Fibroblast of pulmonary artery (primary cell): Measurements from ENCODE around the gene FOXP4.
A peak's percentile ranks its signal among the peaks of the same experiment; 100 is the strongest.

ENCODE experiments used
- DNase-seq: peaks from one replicate; pipeline ENCODE4 v3.0.0-alpha.2; 2010; ENCODE audit warnings: low read depth
- H3K4me3 ChIP-seq: replicated peaks from 2 replicates; pipeline ENCODE4 v1.5.1; 2011; ENCODE audit warnings: low read depth, mild to moderate bottlenecking, control low read depth, low read length, moderate library complexity
- TF ChIP-seq, protein P1 (sequence below): IDR thresholded peaks from 2 replicates; pipeline ENCODE4 v1.5.1; 2011; ENCODE audit warnings: mild to moderate bottlenecking, control low read depth, low read length, inconsistent platforms; ENCODE audit errors: missing control alignments

The FOXP4 gene

DNA sequence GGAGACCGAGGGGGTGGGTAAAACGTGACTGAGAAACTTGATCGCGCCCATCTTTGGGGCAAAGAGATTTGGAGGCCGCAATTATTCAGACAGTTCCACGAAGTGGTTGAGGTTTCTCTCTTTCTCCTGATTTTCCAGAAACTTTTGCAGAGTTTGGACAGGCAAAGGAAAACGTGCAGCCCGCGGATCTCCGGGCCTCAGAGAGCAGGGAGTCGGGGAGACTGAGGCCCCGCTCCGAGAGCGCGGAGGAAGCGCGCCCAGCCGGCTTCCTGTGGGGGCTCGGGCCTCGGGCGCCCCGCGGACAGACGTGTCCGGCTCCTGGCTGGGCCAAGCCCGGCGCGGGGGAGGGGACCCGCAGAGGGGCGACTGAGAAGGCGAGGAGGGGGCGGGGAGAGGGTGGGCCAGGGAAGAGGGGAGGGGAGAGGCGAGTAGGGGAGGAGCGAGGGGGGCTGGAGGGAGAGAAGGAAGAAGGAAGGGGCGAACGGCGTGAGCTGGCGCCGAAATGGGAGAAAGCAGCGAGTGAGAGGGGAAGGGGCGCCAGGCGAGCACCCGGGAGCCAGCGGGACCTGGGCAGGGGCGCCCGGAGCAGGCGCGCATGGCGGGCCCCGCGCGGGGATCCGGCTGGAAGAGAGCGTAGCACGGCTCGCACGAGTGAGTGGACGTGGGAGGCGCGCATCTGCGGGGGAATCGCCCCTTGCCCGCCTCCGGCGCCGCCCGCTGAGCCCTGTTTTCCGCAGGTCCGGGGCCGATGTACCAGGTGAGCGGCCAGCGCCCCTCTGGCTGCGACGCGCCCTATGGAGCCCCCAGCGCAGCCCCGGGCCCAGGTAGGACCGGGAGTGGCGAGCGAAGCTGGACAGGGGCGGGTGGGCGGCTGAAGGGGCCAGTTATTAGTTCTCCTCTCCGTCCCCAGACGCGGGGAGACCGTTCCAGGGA lies 92.1 kb downstream of the FOXP4 start, which contains the start of gene MDFI:
Gene MDFI, plus strand, starts transcription at position 467 of the 933 bp plus-strand sequence. Its CDS starts 282 bp downstream, at position 749.
- TF ChIP-seq, protein P1, sequence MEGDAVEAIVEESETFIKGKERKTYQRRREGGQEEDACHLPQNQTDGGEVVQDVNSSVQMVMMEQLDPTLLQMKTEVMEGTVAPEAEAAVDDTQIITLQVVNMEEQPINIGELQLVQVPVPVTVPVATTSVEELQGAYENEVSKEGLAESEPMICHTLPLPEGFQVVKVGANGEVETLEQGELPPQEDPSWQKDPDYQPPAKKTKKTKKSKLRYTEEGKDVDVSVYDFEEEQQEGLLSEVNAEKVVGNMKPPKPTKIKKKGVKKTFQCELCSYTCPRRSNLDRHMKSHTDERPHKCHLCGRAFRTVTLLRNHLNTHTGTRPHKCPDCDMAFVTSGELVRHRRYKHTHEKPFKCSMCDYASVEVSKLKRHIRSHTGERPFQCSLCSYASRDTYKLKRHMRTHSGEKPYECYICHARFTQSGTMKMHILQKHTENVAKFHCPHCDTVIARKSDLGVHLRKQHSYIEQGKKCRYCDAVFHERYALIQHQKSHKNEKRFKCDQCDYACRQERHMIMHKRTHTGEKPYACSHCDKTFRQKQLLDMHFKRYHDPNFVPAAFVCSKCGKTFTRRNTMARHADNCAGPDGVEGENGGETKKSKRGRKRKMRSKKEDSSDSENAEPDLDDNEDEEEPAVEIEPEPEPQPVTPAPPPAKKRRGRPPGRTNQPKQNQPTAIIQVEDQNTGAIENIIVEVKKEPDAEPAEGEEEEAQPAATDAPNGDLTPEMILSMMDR = no peak
- H3K4me3 ChIP-seq = peak within 1 kb of the TSS; percentile 61
- no peak for DNase-seq

DNA sequence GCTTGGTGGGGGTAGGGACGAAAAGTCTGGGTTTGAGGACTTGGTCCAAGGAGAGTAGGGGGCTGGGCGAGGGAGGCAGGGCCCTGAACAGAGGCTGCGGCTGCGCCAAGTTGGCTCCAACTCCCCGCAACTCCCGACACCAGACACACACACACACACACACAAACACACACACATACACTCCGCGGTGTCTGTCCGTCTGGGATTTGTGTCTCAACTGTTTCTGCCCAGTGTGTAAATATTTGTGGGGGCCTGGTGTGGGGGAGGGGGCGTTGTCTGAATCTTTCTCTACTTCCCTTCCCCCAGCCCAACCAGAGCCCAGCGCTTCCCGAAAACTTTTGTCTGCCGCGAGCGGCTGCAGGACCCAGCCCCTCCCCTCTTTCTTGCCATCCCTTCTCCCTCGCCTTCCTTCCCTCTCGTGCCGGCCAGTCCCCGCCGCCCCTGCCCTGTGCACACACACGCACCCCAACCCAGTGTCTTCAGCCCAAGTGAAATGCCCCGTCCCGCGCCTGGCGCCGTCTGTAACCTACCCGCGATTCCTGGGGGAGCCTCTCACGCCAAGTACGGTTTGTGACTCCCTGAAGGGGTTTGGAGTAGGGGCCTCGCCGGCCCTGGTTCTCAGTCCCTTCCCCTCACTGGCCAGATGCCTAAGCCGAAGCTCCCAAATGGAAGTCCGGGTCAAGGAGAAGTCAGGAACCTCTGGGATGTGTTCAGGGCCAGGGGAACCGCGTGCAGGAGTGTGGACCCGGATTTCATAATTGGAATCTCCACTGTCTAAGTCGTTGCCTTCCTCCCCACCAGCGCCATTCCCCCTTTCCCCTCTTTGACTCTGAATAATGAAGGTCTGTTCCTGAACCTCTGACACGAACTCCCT lies 93.0 kb downstream of the FOXP4 start:
- TF ChIP-seq, protein P1 = no peak
- H3K4me3 ChIP-seq = peak overlapping the region; percentile 61
- peak; percentile 63 for DNase-seq

DNA sequence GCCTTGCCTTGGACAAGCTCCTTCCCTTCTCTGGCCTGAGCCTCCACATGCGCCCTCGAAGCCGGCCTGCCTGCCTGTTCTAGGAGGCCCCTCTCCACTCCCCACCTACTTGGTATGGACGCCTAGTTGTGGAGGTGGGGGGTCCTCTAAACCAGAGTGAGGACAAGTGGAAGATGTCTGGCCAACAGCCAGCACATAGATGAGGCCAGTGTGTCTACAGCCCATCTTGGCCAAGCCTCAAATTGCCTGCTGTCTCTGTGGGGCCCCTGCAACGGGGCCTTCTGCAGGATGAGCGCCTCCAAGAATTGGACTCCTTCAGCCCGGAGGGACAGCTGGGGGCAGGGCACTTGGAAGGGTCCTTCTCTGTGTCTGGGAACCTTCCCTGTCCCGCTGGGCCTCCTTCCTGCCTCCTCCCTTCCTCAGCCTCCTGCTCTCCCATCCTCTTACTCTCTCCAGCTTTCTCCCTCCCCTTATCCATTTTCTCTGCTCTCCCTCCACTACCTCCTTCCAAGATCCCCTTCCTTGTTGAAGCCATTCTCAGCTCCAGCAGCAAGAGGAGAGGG lies 93.7 kb downstream of the FOXP4 start:
- TF ChIP-seq, protein P1 = no peak
- H3K4me3 ChIP-seq = peak overlapping the region; percentile 61
- no peak for DNase-seq

DNA sequence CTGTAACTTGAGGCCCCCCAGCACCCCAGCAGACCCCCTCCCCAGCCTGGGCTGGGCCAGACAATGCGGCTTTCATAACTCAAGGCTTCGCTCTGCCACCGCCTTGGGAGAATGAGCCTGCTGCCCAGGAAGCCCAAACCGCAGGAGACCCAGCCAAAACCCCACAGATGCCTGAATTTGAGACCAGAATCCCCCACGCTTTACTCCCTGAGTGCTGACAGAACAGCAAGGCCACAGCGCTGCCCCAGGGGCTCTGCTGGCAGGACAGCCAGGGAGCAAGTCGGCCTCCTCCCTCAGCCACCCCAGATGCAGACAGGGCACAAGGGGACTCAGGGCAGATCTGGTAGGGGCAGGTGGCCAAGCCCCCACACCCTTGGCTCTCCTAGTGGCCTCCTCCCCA lies 94.2 kb downstream of the FOXP4 start:
- no peak overlapping the region for H3K4me3 ChIP-seq

DNA sequence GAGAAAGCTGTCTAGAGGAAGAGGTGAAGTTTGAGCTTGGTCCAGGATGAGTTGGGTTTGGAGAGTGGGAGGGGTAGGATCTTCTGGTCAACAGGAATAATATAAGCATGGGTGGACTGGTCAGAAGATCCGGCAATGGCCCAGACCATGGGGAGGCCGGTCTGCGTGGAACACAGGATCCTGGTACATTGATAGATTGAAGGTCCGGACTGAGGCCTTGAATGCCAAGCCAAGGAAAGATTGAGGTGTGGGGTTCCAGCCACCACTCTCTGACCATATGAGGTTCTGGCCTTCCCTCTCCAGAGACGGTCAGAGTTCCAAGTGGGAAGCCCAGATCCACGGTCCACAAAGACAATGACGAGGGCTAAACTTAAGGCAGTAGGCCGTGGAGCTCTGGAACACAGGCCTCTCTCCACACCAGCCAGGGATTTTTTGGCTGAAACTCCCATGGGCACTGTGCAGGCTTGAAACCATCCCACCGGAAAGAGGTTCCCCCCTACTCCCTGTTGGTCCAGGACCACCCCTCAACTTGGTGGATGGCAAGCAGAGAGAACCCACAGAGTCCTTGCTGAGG lies 95.3 kb downstream of the FOXP4 start:
- TF ChIP-seq, protein P1 = no peak
- DNase-seq = no peak
- no peak overlapping the region for H3K4me3 ChIP-seq

More for the DNA sequence above, 94.2 kb downstream of the FOXP4 start:
- TF ChIP-seq, protein P1 = no peak
- DNase-seq = no peak
